GM23248 (cell line): ENCODE data around the gene CELF1.

Source experiments
- EZH2 ChIP-seq: fragments of 200-600 bp; sonication (generic); IDR thresholded peaks from 2 replicates; pipeline ENCODE4 v1.6.1; 2018; ENCODE audit warnings: antibody characterized with exemption, mild to moderate bottlenecking; ENCODE audit not compliant: insufficient read depth, poor library complexity, severe bottlenecking
- EZH2phosphoT487 ChIP-seq: fragments of 200-600 bp; sonication (generic); IDR thresholded peaks from 2 replicates; pipeline ENCODE4 v1.6.1; 2018; ENCODE audit warnings: antibody characterized with exemption, moderate library complexity, mild to moderate bottlenecking, low read depth; ENCODE audit not compliant: insufficient read depth

DNA sequence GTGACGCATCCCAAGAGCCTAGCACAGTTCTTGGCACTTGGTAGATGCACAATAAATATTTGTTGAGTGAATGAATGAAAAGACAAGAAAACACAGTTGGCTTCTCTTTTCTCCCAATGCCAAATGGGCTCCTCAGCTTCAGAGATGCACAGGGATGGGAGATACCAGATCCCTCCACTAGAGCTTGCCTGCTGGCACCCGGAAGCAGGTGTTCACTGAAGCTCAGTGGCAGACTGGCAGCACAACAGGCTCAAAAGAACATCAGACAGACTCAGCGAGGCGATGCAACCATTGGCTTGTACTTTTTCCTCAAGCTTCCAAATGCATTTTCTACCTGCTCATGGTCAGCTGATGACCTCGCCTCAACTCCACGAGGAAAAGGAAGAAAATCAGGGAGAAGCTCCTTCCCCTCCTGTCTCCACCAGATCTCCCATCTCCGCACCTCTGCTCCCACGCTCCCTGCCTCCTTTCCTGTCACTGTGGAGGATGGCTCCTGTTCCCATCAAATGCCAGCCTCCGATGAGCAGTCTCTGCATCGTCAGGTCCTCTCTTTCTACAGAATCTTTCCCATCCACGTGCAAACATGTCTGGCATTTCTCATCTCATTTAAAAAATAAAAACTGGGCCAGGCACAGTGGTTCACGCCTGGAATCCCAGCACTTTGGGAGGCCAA is 109.8 kb downstream of the CELF1 start:
- TF ChIP-seq EZH2 (no peak), EZH2phosphoT487 (no peak)
